DMS114 treated with DMSO at 0.1 percent for 48 hours (cell line): ENCODE measurements around the gene CSF1R.

Source experiments
- DNase-seq: peaks from one replicate; lab custom pipeline; 2025; ENCODE audit not compliant: unreplicated experiment; lab: John Stamatoyannopoulos, UW

The CSF1R gene

GRCh38 chr5:150085950-150086715 lies at the start of gene CSF1R:
Gene CSF1R, minus strand, starts transcription at chr5:150086554. Its CDS starts 127 bp downstream, at chr5:150086427.
- DNase-seq: no peak

- DNase-seq: no peak
These were observed 49.4 kb upstream of the CSF1R start for GRCh38 chr5:150135557-150136304.

DNA sequence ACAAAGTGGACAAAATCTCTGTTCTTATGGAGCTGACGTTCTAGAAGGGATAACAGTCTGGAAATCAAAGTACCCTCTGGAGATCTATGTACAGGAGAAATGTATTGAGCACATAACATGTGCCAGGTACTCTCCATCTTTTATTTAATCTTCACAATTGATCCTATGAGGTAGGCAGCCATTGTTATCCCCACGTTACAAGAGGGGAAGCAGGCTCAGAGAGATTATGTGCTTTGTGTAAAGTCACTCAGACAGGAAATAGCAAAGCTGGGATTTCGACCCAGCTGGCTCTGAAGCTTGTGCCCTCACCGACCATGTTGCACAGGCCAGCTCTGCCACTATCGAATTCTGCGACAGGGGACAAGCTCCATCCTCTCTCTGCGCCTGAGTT lies 47.8 kb upstream of the CSF1R start:
- DNase-seq: no peak

DNA sequence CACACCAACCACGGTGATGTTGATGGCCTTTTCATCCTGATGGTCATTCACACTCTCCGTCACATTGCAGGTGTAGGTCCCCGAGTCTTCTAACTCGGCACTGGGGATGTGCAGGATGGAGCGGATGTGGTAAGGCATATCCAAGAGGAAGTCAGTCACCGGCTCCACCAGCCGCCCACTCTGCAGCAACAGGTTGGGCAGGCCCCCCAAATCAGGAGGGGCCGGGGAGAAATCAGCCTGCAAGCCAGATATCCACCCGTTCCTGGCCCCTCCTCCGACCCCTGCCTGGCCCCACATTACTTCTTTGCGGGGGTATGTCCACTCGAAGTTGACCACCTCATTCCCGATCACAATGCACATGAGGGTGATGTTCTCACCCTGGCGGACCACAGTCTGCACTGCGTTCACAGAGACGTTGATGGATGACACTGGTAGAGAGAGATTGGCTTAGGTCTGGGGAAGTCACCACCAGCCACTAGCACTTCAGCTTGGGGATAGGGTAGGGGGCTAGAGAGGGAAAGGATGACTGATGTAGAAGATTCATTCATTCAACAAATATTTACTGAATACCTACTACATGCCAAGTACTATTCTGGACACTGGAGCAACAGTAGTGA lies 47.3 kb upstream of the CSF1R start:
- DNase-seq: no peak

DNA sequence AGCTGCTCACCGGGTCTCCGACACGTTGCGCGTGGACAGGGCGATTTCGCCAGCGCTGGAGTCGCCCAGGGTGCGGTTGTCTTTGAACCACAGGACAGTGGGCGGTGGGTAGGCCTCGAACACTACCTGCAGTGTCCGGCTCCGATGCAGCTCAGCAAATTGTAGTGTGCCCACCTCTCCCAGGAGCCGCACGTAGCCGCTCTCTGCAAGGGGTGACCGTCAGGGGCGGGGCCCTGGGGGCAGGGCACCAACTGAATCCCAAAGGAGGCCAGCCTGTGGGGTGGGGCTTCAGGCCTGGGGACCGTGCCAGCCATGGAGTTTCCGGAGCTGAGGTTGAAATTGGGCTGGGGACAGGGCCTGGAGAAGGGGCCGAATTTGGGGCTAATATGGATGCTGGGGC lies 46.4 kb upstream of the CSF1R start:
- DNase-seq: no peak

GRCh38 chr5:150131978-150132694 lies 45.8 kb upstream of the CSF1R start:
- no peak for DNase-seq

DNA sequence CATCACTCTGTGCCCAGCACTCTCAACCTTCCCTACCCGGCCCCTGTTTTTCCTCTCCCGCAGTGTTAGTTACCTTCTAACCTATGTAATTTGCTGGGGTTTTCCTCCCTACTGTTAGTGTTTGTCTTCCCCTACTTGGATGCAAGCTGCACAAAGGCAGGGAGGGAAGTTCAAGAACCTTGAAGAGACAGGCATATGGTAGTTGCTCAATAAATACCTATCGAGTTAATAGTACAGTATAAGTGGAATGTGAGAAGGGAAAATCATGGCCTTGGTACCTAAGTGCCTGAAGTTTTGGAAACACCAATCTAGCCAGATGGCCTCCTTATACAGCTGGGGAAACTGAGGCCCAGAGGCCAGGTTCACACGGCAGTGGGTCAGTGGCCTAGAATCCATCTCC lies 45.1 kb upstream of the CSF1R start:
- no peak for DNase-seq

DNA sequence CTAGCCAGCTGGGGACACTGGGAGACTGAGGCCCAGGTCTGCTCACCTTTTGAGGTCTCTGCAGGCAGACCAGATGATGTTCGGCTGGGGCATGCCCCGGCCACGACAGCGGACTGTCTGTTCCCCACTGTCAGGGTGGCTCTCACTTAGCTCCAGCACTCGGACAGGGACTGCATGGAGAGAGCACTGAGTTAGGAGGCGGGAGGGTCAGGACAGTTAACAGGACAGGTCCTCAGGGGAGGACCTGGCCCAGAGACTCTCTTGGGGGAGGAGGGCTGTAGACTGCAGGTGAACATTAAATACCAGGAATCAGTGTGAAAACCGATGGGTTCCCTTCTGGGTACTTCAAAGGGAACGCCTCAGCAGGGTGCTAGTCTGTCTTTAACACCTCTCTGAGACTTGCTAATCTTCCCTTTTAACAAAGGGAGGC lies 44.2 kb upstream of the CSF1R start:
- no peak for DNase-seq

DNA sequence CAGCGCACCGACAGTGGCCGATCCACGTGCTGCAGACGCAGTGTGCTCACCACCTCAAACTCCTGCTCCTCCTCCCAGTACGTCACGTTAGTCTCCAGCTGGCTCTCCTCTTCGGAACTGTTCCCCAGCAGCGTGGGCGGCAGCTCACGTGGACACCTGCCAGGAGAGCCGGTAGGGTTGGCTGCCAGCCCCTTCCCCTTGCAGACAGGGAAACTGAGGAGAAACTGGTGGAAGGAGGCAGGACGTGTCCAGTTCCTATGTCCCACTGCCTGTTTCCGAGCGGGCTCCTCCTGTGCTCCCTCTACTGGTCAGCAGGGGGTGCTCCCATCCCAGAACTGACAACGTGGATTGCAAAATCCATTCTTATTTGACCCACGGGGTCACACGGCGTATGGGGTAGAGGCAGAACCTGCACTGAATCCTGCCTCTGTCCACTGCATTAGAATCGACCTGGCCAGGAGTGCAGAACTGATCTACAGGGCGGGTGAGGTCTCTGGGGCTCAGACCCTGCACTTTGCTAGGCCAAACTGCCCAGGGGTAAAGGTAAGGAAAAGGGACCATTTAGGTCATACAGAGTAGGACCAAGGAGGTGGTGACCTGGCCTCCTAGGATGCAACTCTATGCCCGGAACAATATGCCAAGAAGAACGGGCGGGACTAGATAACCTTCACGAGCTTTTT lies 43.6 kb upstream of the CSF1R start:
- DNase-seq: peak; percentile 26

GRCh38 chr5:150129454-150129812 lies 43.1 kb upstream of the CSF1R start:
- DNase-seq: no peak

DNA sequence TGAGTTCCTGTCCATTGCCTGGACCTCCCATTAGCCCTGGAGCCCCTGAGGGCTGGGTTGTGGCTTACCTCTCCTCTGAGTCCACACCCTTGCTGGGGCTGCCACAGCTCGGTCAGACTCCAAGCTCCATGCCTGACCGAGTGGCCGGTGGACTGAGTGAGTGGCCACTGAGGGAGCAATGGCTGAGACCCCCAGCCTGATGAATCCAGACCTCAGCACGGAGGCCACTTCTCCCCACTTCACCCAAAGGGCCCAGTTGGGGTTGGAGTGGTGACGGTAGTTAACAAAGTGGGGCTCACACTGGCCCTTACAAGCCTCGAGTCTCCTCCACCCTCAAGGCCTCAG lies 40.5 kb upstream of the CSF1R start:
- no peak for DNase-seq

DNA sequence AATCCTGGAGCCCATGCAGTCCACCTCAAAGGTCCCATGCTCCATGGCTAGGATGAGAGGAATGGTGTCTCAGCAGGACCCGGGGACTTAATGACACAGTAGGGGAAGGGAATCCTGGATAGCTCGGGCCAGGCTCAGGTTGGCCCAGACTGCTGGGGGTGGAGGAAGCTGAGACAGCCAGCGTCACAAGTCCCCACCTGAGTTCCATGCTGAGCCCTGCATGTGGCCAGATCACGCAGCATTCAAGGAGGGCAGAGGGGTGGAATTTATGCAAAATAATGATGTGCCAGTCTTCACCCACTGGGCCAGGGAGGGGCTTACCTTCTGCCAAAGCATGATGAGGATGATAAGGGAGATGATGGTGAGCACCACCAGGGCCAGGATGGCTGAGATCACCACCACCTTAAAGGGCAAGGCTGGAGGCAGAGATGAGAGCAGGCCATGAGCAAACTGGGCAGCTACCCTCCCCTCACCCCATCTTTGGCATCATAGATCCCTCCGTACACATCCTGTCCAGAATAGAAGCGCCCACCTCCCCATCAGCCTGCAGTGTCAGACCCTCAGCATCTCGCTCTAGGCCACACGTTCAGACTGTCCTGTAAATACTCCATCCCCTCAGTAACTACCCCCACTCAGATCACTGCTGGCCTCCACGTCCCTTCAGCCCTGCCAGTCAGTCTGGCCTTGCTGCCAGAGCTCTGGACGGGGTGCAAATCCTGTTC lies 40.0 kb upstream of the CSF1R start:
- no peak for DNase-seq

- DNase-seq: no peak
These were observed 39.0 kb upstream of the CSF1R start for GRCh38 chr5:150125334-150125733.

- DNase-seq: no peak
These were observed 38.2 kb upstream of the CSF1R start for GRCh38 chr5:150124596-150124995.

DNA sequence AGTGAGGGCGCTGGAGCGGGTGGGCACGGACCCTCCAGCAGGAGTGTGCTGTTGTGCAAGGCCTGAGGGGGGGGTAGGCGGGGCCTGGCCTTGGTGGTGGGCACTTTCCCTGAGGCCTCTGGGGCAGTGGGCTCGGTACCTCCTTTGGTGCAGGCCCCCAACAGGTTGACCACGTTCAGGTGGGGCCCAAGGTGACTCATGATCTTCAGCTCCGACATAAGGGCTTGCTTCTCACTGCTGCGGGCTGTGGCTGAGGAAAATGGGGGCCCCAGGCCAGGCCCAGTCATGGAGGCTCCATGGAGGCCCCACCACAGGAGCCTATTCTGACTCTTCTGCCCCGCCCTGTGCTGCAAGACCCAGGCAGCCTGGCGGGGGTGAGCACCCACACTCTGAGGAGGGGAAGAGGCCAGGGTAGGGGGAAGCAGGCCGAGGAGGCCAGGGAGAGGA lies 37.8 kb upstream of the CSF1R start:
- no peak for DNase-seq

GRCh38 chr5:150123542-150123941 lies 37.2 kb upstream of the CSF1R start:
- DNase-seq: no peak

GRCh38 chr5:150122536-150123481 lies 36.5 kb upstream of the CSF1R start:
- DNase-seq: no peak

DNA sequence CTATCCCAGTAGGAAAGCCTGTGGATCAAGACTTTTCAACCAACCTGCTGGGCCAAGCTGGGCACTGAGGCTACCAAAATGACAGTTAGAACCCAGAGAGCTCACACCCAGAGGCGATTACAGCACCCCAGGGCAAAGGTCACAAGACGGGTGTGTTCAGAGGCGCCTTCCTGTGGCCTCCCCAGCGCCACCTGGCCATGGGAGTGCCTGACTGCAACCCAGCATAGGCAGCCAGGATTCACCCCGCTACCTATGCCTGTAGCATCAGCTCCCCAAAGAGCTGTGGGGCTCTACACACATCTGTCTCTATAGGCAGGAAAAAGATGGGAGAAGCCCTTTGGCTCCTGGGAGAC lies 35.8 kb upstream of the CSF1R start:
- DNase-seq: no peak

DNA sequence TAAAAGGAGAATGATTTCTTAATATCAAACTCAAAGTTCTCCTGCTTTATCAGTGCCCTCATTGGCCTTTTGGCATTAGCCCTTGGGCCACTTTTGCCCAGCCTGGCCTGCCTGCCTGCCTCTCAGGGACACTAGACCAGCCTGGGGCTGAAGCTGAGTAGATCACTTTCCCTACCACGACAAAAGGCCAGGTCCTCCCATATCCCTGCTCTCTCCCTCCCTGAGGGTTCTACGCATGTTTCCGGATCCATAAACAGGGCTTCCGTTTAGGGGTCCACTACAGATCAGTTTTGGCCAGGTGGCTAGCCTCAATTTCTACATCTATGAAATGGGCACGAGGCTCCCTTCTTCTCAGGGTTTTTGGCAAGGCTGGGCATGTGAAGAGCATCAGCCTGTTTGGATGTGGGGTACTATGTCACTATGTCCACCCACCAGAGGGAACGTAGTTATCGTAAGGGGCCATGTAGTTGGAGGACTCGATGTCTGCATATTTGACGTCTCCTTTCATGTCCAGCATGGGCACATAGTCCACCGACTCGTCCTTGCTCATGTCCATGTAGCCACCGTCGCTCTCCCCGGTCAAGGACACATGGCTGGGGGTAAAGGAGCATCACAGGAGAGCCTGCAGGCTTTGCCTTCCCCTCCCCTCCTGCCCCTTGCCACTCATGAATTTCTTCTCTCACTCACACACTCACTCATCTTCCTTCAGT lies 35.2 kb upstream of the CSF1R start:
- DNase-seq: no peak
